Lower lobe of right lung (tissue), 2 donors: ENCODE measurements around the gene TALDO1. TPM values are rescaled to one million over a fixed set of nuclear protein-coding genes. Genes with fewer than 3 reads are reported as not detected.
"Not testable (repeated sequence)": the region's sequence is repeated elsewhere in the genome, so short reads cannot be mapped to it uniquely, and the experiment has no call there.

ENCODE experiments used
- ATAC-seq, 2 donors: fragments of 200-7000 bp; cut with Tn5 transposase; one replicate each; pipeline ENCODE4 v1.9.1; 2020 to 2022; ENCODE audit warnings: mild to moderate bottlenecking in 2 of 2, moderate library complexity in 2 of 2
- DNase-seq: peaks from one replicate; pipeline ENCODE4 v3.0.0-alpha.2; 2020
- H3K27ac ChIP-seq: fragments of 200-600 bp; one replicate; pipeline ENCODE4 v1.8.0; 2022
- H3K27me3 ChIP-seq: fragments of 200-600 bp; one replicate; pipeline ENCODE4 v1.8.0; 2022; ENCODE audit warnings: low read depth
- H3K36me3 ChIP-seq: fragments of 200-600 bp; one replicate; pipeline ENCODE4 v1.8.0; 2022; ENCODE audit warnings: mild to moderate bottlenecking
- H3K4me1 ChIP-seq: fragments of 200-600 bp; one replicate; pipeline ENCODE4 v1.8.0; 2022
- H3K4me3 ChIP-seq: fragments of 200-600 bp; one replicate; pipeline ENCODE4 v1.8.0; 2022; ENCODE audit warnings: mild to moderate bottlenecking
- H3K9me3 ChIP-seq: fragments of 200-600 bp; one replicate; pipeline ENCODE4 v1.8.0; 2022
- intact Hi-C: fragments of 100-400 bp; cut with DNase I; formaldehyde crosslinking; loops from one replicate; pipeline ENCODE4 v1.11.0; 2022
- total RNA-seq: library from RNA; stranded (reverse); fragmentation: NEBNext Ultra II Directional; extraction: Animal tissue kit (Norgen Biotek cat#: 25700); gene quantifications from one replicate; pipeline ENCODE4 v1.2.1, GENCODE V29; 2021
- TF ChIP-seq, protein P1 (sequence below): fragments of 200-600 bp; IDR thresholded peaks from one replicate; pipeline ENCODE4 v1.8.0; 2022; ENCODE audit warnings: antibody characterized with exemption, mild to moderate bottlenecking
- donor health status: DM: no; HTN: yes; CAD: no; lungs with severe emphysema.

Gene TALDO1
- total RNA-seq, 1 donor from 2014 or later = 218 TPM

DNA sequence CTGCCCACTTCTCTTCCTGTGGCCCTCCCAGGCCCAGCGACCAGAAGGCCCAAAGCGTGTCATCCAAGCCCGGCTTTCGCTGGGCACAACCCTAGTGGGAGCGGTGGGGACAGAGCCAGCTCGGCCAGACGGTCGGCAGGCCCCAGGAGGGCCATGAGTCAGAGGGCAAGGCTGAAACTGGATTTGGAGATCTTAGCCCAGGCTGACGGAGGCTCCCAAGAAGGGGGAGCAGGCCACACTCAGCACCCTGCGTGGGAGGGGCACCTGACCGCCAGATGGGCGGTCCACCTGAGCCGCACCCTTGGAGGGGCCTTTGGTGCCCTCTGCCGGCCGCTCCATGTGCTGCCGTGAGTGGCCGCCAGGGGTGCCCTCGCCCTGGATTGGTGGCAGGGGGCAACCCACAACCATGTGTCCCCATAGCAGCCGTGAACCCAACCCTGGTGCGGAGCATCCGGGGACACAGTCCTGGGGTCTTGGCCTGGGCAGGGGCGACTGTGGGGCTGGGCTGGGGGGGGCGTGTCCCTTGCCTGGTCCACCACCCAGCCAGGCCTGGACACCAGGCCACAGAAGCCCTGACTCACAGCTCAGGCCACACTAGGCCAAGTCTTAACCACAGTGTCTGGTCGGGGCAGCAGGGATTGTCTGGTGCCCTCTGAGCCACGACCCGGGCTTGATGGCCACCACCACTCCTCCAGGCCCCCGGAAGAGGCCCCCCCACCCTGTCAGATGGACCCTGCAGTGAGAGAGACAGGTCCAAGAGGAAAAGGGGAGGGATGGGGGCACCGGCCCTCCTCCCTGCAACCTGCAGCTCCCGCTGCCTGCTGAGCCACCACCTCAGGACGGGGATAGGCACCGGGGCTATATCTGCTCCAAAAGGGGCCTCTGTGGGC lies 19.2 kb upstream of the TALDO1 start:
- intact Hi-C loops = loop anchor here (10.0 kb wide), 1 partner anchor 63 kb away; no protein-coding TSS in a partner anchor
- TF ChIP-seq, protein P1, sequence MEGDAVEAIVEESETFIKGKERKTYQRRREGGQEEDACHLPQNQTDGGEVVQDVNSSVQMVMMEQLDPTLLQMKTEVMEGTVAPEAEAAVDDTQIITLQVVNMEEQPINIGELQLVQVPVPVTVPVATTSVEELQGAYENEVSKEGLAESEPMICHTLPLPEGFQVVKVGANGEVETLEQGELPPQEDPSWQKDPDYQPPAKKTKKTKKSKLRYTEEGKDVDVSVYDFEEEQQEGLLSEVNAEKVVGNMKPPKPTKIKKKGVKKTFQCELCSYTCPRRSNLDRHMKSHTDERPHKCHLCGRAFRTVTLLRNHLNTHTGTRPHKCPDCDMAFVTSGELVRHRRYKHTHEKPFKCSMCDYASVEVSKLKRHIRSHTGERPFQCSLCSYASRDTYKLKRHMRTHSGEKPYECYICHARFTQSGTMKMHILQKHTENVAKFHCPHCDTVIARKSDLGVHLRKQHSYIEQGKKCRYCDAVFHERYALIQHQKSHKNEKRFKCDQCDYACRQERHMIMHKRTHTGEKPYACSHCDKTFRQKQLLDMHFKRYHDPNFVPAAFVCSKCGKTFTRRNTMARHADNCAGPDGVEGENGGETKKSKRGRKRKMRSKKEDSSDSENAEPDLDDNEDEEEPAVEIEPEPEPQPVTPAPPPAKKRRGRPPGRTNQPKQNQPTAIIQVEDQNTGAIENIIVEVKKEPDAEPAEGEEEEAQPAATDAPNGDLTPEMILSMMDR = peak; percentile 97
- ATAC-seq = peak; percentile 92 to 94

DNA sequence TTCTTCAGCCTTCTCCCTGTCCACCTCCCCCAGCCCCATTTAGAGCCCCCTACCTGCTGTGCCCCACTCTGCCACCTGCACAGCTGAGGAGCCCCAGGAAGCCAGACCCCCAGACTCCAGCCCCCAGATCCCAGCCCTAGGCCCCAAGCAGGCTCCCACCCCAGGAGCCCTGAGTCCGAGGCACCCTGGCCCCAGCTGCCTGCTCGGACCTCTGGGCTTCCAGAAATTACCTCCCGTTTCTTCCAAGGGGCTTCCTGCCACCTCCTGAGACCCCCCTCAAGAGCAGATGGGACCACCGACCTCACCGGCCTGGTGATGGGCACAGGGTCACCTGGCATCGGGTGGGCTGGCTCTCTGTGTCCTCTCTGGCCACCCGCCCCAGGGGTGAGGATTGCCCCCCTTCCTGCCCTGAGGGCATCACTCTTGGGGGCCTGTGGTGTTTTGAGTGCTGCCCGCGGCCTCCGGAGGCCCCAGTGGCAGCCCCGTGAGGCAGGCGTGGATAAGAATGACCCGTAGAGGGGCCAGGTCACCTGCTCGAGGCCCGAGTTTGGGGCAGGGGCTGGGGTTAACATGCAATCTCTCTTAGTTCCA lies 18.3 kb upstream of the TALDO1 start:
- TF ChIP-seq, protein P1 = no peak
- Histone ChIP-seq H3K4me3 (no peak overlapping the region), H3K4me1 (peaks cover 29% of the 10 kb centered on the region), H3K27me3 (peaks cover 28% of the 10 kb centered on the region), H3K27ac (no peak overlapping the region), H3K36me3 (peaks cover 13% of the 10 kb centered on the region), H3K9me3 (no peaks in the 10 kb centered on the region)
- DNase-seq (no peak), ATAC-seq (no peak)
- intact Hi-C loops = loop anchor here (10.0 kb wide), 1 partner anchor 64 kb away; no protein-coding TSS in a partner anchor

More for the DNA sequence above, 19.2 kb upstream of the TALDO1 start:
- Histone ChIP-seq H3K36me3 (peaks cover 17% of the 10 kb centered on the region), H3K4me1 (peaks cover 29% of the 10 kb centered on the region), H3K27ac (peak overlapping the region; percentile 53), H3K27me3 (peaks cover 29% of the 10 kb centered on the region), H3K4me3 (no peak overlapping the region), H3K9me3 (no peaks in the 10 kb centered on the region)
- peak; percentile 91 for DNase-seq

DNA sequence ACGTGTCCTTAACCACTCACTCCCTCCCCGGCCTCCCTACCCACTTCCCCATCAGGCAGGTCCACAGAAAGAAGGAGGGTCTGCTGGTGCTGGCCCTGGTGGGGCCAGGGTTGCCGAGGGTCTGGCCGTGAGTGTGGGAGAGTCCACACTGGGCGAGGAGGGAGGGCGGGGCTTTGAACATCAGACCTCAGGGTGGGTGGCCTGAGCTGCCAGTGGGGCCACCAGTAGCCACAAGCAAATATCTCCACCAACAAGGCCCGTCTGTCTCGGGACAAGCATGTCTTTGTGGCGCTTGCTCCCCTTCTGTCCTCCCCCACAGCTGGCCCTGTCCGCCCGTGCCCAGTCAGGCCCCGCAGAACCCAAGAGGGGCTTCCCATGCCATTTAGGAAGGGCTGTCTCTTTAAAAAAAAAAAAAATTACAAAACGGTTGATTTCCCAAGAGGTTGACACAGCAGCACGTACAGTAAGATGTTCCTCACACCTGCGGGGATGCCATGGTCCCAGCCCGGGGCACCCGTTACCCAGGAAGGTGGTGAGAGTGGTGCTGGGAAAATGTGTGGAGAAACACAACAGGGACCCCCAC lies 17.7 kb upstream of the TALDO1 start:
- H3K36me3 ChIP-seq = peaks cover 7% of the 10 kb centered on the region
- intact Hi-C loops = loop anchor here (10.0 kb wide), 1 partner anchor 65 kb away; no protein-coding TSS in a partner anchor
- H3K9me3 ChIP-seq = no peaks in the 10 kb centered on the region
- no peak overlapping the region for H3K27ac ChIP-seq
- TF ChIP-seq, protein P1 = no peak
- DNase-seq (peak; percentile 47), ATAC-seq (no peak)
- H3K4me1 ChIP-seq = peaks cover 29% of the 10 kb centered on the region
- H3K4me3 ChIP-seq = no peak overlapping the region
- H3K27me3 ChIP-seq = peaks cover 25% of the 10 kb centered on the region

DNA sequence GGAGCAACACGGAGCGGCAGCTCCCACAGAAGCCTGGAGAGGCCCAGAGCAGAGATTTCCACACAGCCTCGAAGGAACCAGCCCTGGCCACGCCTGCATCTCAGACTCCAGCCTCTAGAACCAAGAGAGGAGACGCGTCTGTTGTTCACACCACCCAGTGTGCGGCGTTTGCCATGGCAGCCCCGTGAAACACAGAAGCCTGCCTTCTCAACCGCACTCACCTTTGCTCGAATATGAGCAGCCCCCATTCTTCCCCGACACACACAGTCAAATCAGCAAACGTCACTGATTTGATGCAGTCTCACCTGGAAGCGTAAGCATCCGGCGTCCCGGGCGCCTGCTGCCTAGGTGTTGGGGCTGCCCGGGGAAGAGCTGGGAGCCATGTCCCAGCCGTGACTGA lies 14.2 kb upstream of the TALDO1 start:
- peaks cover 2% of the 10 kb centered on the region for H3K27me3 ChIP-seq
- TF ChIP-seq, protein P1 = no peak
- ATAC-seq (no peak), DNase-seq (no peak)
- no peaks in the 10 kb centered on the region for H3K36me3 ChIP-seq
- peaks cover 13% of the 10 kb centered on the region for H3K4me1 ChIP-seq
- H3K9me3 ChIP-seq = no peaks in the 10 kb centered on the region
- intact Hi-C loops = no loop called here
- no peak overlapping the region for H3K4me3 ChIP-seq
- no peak overlapping the region for H3K27ac ChIP-seq

DNA sequence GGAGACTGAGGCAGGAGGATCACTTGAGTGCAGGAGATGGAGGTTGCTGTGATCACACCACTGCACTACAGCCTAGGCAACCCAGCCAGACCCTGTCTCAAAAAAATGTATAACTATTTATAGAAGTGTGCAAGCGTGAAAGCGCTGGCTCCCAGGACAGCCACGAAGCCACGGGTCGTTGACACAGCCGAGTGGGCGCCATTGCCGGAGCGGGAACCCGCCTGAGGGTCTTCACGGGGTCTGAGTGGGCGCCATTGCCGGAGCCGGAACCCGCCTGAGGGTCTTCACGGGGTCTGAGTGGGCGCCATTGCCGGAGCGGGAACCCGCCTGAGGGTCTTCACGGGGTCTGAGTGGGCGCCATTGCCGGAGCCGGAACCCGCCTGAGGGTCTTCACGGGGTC lies 12.7 kb upstream of the TALDO1 start:
- intact Hi-C loops, H3K4me1 ChIP-seq, H3K27ac ChIP-seq, H3K27me3 ChIP-seq, H3K4me3 ChIP-seq, H3K36me3 ChIP-seq, ATAC-seq, H3K9me3 ChIP-seq, DNase-seq: not testable (repeated sequence)
